ENCODE data around the gene NOXO1. TPM values are rescaled to one million over a fixed set of nuclear protein-coding genes. Genes with fewer than 3 reads are reported as not detected.
A peak's percentile ranks its signal among the peaks of the same experiment; 100 is the strongest.

Gene NOXO1
- total RNA-seq, 2 donors from 2014 or later = 0.30 TPM; not detected in 1

- Histone ChIP-seq H3K36me3 (peaks cover 12% of the 10 kb centered on the region), H3K27me3 (peaks cover 14 to 17% of the 10 kb centered on the region in 2 donors), H3K4me1 (peaks cover 0 to 37% of the 10 kb centered on the region in 2 donors), H3K4me3 (no peak overlapping the region), H3K27ac (no peak overlapping the region), H3K9me3 (no peaks in the 10 kb centered on the region)
- TF ChIP-seq CTCF (IDR thresholded peaks at IDR 0.05) = no peak
- DNase-seq (ENCODE audit: low spot score) = no peak
These were observed 4.3 kb upstream of the NOXO1 start for GRCh38 chr16:1985466-1986150.

- Histone ChIP-seq H3K27me3 (peaks cover 10% of the 10 kb centered on the region in 2 donors), H3K27ac (peak overlapping the region; percentile 66 to 80)
- no peak for TF ChIP-seq CTCF (IDR thresholded peaks at IDR 0.05)
These were observed 3.3 kb upstream of the NOXO1 start for GRCh38 chr16:1984347-1985225.

DNA sequence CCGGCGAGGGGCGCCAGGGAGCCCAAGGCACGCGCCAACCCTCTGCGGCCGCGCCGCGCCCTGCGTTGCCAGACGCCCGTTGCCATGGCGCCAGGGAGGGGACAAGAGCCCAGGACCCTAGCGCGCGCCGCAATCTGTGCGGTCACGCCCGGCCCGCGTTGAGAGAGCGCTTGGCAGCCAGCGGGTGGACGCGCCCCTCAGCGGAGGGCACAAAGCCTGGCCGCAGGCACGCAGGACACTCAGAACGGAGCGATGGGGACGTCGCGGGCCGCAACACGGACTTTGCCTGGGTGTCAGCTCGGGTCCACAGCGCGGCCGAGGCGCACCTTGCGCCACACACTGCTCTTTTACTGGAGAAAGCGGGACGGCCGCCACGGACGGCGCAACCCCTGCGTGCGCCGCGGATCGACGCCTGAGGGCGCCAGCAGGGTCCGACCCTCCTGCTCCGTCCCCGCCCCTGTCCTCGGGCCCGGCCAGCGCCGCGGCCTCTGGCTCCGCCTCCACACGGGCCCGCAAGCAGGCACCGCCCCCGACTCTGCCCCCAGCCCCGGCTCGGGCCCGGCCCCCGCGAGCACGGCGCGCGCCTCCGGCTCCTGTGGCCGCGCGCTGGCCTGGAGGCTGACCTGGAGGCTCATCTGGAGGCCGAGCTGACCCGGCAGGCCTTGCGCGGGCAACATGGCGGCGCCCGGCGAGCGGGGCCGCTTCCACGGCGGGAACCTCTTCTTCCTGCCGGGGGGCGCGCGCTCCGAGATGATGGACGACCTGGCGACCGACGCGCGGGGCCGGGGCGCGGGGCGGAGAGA lies 2.5 kb upstream of the NOXO1 start, which contains the start of gene GFER:
Gene GFER, plus strand, starts transcription at position 650 of the 803 bp plus-strand sequence. Its CDS starts 26 bp downstream, at position 676.
- Histone ChIP-seq H3K4me1 (peaks cover 0 to 42% of the 10 kb centered on the region in 2 donors), H3K4me3 (peak within 1 kb of the TSS; percentile 96)

More at GRCh38 chr16:1984347-1985225, 3.3 kb upstream of the NOXO1 start:
- Histone ChIP-seq H3K4me1 (peaks cover 0 to 39% of the 10 kb centered on the region in 2 donors), H3K9me3 (no peaks in the 10 kb centered on the region), H3K36me3 (peaks cover 12% of the 10 kb centered on the region), H3K4me3 (peak overlapping the region; percentile 96)
- no peak for DNase-seq (ENCODE audit: low spot score)

DNA sequence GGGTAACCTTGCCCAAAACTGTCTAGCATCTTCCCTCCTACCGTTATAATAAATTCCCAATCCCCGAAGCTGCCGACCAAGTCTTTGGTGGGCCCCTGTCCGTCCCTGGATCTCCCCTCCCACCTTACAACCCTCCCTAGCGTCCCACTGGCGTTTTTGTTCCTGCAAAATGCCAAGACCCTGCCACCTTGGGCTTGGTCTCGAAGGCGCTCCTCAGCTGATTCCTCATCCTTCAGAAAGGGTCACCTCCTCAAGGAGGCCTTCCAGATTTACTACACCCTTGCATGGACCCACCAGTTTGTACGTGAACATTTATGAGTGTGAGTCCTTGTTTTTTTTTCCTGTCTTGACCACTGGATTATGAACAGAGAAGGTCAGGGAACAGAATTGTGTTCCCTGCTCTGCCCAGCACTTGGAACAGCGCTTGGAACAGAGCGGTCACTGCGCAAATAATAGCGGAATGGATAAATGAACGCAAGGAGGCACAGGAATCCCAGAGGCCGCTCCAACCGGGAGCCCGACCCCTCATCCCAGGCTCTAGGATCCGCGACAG lies 1.8 kb upstream of the NOXO1 start:
- peaks cover 19% of the 10 kb centered on the region for H3K36me3 ChIP-seq
- H3K27me3 ChIP-seq = peaks cover 7 to 9% of the 10 kb centered on the region in 2 donors
- H3K4me3 ChIP-seq = peak overlapping the region; percentile 96
- no peaks in the 10 kb centered on the region for H3K9me3 ChIP-seq
- peak overlapping the region; percentile 66 to 80 for H3K27ac ChIP-seq
- no peak for TF ChIP-seq CTCF (IDR thresholded peaks at IDR 0.05)
- H3K4me1 ChIP-seq = peaks cover 0 to 42% of the 10 kb centered on the region in 2 donors
- no peak for DNase-seq (ENCODE audit: low spot score)

More for the DNA sequence above, 2.5 kb upstream of the NOXO1 start, which contains the start of gene GFER:
- Histone ChIP-seq H3K27ac (peak within 1 kb of the TSS; percentile 66 to 80), H3K9me3 (no peaks in the 10 kb centered on the region), H3K27me3 (peaks cover 8 to 9% of the 10 kb centered on the region in 2 donors), H3K36me3 (peaks cover 12% of the 10 kb centered on the region)
- peak; percentile 85 for DNase-seq (ENCODE audit: low spot score)
- peak in 1 of 2 donors; percentile 58 for TF ChIP-seq CTCF (IDR thresholded peaks at IDR 0.05)

GRCh38 chr16:1982013-1982433 lies 754 bp upstream of the NOXO1 start:
- Histone ChIP-seq H3K27ac (no peak overlapping the region), H3K27me3 (peaks cover 7 to 9% of the 10 kb centered on the region in 2 donors)
- no peak for TF ChIP-seq CTCF (IDR thresholded peaks at IDR 0.05)

More at GRCh38 chr16:1982013-1982433, 754 bp upstream of the NOXO1 start:
- Histone ChIP-seq H3K36me3 (peaks cover 29% of the 10 kb centered on the region), H3K4me3 (no peak overlapping the region), H3K9me3 (no peaks in the 10 kb centered on the region), H3K4me1 (peaks cover 0 to 42% of the 10 kb centered on the region in 2 donors)
- no peak for DNase-seq (ENCODE audit: low spot score)
